HG02610 (cell line): Measurements from ENCODE around the gene USP48.

ENCODE experiments used
- ATAC-seq: cut with Tn5 transposase; IDR thresholded peaks from one replicate; pipeline ENCODE4 v1.9.1; 2021; ENCODE audit warnings: mild to moderate bottlenecking, moderate library complexity; ENCODE audit not compliant: unreplicated experiment

USP48 gene

GRCh38 chr1:21655259-21655658 is 127.7 kb downstream of the USP48 start:
- no peak for ATAC-seq

GRCh38 chr1:21654209-21654608 is 128.7 kb downstream of the USP48 start:
- no peak for ATAC-seq

DNA sequence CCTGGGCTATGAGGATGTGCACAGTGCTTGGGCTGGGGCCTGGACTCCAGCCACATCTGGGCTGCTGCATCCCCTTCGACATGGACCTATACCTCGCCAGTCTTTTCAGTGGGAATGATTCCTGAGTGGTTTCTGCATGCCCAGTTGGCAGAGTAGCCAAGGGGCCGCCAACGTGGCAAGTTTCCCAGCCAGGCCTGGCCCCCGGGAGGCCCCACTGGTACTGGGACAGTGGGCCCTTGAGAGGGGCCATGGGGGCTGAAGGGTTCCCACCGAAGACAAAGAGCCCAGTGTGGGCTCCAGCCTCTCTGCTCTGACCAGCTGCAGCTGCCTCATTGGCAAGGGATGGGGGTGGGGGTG is 129.2 kb downstream of the USP48 start:
- ATAC-seq: no peak

DNA sequence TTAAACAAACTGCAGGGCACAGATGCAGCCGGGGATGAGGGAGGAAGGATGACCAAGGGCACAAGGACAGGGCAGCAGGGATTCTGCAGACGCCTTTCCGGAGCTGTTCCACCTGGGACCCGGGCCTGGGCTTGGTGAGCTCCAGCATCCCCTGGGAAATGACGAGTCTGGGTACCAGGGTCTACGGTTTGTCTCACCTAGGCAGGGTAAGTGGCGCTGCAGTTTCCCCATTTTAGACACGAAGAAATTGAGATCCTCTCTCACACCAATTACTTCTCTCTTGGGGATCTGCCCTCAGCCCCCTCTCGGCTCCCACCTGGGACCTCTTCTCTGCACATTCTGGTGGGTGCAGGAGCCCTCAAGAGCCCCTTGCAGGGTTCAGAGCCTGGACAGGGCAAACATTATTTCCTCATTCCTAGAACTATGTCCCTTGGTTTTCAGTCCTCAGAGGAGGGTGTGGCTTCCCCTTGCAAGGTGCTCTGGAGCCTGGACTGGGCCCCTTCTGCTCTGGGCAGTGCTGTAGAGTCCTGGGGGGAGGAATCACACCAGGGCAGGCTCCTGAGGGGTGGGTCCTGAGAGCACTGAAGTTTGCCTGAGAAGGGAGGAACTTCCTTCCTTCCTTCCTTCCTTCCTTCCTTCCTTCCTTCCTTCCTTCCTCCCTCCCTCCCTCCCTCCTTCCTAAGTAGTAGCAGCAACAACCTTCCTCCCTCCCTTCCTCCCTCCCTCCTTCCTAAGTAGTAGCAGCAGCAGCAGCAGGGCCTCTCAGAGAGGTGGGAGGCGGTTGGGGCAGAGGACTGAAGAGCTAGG is 129.8 kb downstream of the USP48 start:
- no peak for ATAC-seq

DNA sequence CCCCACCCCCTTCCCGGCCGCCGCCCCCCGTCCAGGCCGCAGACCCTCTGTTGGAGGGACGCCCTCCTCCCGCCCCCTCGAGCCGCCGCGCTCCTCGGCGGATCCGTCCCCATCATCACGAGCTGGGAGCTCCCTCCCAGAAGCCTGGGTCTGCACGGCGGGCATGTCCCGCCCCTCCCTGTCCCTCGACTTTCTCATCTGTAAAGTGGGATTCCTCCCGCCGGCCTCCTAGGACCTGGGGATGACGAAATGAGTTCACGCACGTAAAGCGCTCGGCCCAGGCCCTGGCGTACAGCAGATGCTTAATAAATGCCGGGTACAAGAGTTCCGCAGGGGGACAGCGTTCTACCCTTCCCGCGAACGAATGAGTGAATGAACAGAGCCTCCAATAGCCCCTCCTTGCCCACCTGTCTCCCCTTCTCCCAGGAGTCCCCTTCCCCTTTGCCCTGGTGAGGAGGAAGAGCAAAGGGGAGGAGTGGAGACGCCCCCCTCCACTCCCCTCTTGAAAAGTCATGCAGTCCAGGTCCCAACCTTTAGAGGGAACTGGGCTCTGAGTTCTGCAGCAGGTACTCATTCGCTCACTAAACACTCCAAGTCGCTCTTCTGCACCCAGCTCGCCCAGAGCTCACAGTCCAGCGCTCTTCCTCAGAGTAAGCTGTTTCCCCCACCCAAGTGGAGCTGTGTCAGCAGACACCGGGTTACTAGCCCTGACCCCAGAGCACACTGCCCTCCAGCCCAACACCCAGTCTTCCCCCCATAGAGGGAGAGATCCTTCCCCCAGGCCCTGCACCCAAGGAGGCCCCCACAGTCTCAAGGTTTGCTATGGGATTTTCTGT is 130.6 kb downstream of the USP48 start:
- no peak for ATAC-seq

DNA sequence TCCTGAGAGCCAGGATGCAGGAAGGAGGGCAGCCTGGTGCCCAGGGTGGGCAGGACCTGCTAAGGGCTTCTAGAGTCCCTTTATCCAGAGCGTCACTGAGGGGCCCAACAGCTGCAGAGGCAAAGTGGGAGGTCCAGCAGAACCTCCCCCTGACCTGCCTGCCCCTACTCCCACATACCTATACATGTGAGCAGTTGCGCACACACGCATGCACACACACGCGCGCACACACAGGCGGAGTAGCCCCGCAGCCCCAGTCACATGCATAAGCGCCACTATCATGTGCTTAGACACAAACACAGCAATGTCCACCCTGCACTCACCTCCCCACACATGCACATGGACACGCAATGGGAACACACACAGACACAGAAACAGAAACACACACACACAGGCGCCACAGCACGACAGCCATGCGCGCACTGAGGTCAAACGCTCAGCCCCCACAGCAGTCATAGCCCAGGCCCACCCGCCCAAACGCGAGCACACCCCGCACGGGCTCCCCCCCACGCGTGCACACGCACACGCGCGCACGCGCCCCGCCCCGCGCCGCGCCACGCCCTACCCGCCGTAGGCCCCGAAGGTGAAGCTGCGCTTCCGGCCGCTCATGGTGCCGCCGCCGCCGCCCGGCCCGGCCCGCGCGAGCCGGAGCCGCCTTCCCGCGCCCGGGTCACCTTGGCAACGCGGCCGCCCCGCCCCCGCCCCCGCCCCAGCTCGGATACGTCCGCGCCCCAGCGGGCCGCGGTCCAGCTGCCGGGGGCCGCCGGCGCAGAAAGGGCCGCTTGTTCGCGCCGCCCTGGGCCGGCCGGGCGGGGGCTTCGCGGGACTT is 131.5 kb downstream of the USP48 start:
- ATAC-seq: no peak

- ATAC-seq: no peak
Measured at GRCh38 chr1:21650400-21650799, 132.5 kb downstream of the USP48 start.

- ATAC-seq: no peak
Measured at GRCh38 chr1:21649315-21649714, 133.6 kb downstream of the USP48 start.

DNA sequence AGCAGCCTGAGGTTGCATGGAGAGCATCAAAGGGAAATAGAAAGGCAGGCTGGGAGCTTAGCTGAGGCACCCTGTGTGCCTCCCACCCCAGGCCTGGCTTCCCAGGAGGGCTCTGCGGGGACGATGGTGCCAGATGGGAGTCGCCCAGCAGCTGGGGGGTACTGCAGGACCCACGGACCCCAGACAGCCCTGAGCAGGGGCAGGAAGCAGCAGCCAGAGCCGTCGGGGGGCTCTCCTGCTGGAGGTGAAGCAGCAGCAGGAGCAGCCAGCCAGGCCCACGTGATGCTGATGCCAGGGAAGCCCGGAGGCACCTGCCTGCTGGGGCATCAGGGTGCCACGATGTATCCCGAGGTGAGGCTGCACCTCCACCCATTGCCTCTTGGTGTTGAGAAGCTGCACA is 134.2 kb downstream of the USP48 start:
- no peak for ATAC-seq

- ATAC-seq: no peak
Measured at GRCh38 chr1:21648352-21648730, 134.6 kb downstream of the USP48 start.

DNA sequence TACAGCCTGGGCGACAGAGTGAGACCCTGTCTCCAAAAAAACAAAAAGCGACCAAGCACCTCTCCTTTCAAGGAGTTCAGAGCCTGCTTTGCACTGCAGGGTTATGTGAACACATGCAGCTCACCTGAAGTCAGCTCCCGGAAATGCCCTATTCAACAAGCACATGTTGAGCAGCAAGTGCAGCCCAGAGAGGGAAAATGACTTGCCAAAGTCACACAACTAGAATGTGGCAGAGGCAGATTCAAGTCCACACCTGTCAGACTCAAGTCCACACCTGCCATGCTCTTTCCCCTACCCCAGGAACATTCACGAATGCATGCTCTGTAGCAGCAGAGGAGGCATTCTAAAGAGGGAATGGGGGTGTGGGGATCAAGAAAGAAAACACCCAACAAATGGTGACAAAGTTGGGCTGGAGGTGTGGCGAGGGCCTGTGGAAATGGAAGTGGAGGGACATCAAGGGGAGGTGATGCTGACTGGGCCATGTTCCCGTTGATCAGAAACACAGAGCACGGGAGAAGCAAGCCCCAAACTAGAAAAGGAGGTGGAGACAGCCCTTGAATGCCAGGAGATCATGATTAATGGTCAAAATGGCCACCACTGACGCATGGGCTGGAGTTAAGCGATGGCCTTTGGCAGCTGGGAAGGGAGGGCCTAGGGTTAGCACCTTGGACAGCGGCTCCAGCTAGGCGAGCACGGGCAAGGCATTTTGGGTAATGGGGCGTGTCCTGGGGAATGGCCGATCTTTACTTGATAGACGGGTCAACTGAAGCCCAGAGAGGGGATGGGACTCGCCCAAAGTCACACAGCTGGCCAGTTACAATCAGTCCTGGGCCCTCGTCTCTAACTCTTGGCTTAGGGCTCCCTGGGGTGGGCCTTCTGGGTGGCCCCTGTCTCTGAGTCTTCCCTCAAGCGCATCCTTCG is 135.3 kb downstream of the USP48 start:
- ATAC-seq: no peak

- no peak for ATAC-seq
Measured at GRCh38 chr1:21645550-21645949, 137.4 kb downstream of the USP48 start.

GRCh38 chr1:21644906-21645305 is 138.0 kb downstream of the USP48 start:
- ATAC-seq: no peak

GRCh38 chr1:21644348-21644747 is 138.6 kb downstream of the USP48 start:
- ATAC-seq: no peak

DNA sequence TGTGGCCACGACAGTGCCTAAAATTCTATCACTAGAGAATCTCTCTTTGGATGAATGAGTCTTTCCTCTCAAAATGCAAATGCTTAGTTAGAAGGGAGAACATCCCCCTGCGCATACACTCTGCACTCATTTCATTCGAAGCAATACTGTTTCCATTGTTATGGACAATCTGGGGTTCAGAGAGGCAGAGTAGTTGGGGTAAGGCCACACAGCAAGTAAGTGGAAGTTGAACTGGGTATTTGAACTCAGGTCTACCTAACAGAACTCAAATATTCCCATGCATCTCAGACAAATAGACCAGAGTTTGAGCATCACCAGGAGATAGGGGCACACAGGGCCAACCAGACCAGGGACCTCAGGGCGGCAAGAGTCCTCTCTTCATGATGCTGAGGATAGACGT is 139.3 kb downstream of the USP48 start:
- no peak for ATAC-seq

DNA sequence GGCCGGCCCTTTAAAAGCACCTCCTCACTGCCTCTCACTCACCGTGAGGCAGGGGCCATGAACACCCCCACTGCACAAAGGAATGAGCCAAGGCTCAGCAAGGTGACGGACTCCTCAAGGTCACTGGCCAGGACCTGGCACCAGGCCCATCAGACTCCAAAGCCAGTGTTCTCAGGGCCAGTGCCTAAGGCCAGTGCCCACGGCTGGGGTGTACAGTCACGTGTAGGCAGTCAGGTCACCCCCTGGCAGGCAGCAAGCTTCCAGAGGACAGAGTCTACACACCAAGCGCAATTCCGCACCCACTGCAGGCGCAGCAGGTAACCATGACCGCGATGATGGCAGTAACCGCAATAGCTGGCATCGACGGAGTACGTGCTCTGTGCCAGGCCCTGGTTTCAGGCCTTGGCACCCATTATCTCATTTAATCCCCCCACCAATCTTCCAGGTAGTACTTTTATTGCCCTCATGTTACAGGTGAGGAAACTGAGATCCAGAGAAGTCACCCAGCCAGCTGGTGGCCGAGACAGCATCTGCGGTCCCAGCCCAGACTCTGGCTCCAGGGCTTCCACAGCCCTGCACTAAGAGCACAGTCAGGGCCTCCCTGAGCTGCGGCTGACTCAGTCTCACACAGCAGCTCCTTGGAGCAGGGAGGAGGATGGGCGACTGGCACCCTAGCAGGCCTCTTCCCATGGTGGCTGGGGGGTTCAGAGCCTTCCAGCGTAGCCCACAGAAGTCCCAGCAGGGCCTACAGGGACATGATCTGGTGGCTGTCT is 140.8 kb downstream of the USP48 start:
- ATAC-seq: no peak

- no peak for ATAC-seq
Measured at GRCh38 chr1:21641537-21641936, 141.4 kb downstream of the USP48 start.

DNA sequence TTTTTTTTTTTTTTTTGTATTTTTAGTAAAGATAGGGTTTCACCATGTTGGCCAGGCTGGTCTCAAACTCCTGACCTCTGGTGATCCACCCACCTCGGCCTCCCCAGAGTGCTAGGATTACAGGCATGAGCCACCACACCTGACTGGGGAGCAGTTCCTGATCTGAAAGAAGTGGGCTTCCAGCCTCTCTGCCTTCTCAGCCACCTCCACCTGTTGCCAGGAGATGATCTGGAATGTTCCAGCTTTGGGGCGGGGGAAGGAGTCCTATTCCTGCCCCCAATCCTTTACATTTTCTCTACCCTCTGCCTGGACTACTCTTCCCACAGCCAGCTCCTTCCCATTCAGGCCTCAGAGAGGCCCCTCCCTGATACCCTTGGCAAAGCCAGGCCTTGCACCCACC is 141.9 kb downstream of the USP48 start:
- no peak for ATAC-seq

DNA sequence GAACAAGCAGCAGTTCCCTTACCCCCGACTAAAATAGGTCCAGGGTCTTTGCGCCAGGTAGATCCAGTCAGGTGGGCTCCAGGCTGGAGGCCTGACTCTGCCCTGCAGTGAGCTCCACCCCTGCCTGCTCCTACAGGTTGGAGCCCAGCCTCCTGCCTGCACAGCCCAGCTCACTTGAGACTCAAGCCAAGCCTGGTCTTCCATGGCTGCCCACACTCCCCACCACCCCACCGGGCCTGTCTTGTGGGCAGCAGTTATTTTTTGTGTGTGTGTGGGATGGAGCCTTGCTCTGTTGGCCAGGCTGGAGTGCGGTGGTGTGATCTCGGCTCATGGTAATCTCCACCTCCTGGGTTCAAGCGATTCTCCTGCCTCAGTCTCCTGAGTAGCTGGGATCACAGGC is 142.3 kb downstream of the USP48 start:
- ATAC-seq: no peak

DNA sequence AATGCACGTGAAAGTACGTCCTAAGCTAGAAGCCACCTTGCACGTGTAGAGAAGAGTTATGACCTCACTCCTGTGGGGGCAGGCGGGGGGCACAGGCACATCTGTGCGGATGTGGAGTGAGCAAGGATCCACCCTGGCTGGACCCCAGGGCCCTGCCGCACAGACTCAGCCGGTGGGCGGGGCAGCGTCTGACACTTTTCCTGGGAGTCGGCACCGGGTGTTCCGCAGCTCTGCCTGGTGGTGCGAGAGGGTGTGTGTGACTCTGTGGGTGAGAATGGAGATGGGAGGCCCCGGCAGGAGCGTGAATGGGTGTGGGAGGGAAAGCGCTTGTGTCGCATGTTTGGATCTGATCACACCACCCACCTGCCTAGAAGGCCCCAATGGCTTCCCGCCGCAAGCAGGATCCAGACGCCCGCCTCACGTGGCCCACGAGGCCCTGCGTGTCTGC is 143.3 kb downstream of the USP48 start:
- no peak for ATAC-seq
